OCI-LY1 (cell line): ENCODE data around the gene B4GALT5.

Experiments used
- EZH2 ChIP-seq: fragments of 200-600 bp; sonication (generic), shearing (Covaris generic); IDR thresholded peaks from 2 replicates; pipeline ENCODE4 v1.8.0; 2017; ENCODE audit warnings: borderline replicate concordance, mixed run types, mild to moderate bottlenecking, antibody characterized with exemption, low read length, moderate library complexity, mixed read lengths
- TF ChIP-seq, protein P1 (sequence below): fragments of 200-600 bp; sonication (generic), shearing (Covaris generic); IDR thresholded peaks from 2 replicates; pipeline ENCODE4 v1.5.1; 2017; ENCODE audit warnings: mild to moderate bottlenecking, antibody characterized with exemption, low read length, moderate library complexity, mixed read lengths

GRCh38 chr20:49633023-49633422, 80.7 kb downstream of the B4GALT5 start:
- TF ChIP-seq, protein P1, sequence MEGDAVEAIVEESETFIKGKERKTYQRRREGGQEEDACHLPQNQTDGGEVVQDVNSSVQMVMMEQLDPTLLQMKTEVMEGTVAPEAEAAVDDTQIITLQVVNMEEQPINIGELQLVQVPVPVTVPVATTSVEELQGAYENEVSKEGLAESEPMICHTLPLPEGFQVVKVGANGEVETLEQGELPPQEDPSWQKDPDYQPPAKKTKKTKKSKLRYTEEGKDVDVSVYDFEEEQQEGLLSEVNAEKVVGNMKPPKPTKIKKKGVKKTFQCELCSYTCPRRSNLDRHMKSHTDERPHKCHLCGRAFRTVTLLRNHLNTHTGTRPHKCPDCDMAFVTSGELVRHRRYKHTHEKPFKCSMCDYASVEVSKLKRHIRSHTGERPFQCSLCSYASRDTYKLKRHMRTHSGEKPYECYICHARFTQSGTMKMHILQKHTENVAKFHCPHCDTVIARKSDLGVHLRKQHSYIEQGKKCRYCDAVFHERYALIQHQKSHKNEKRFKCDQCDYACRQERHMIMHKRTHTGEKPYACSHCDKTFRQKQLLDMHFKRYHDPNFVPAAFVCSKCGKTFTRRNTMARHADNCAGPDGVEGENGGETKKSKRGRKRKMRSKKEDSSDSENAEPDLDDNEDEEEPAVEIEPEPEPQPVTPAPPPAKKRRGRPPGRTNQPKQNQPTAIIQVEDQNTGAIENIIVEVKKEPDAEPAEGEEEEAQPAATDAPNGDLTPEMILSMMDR, result no peak
- no peak for TF ChIP-seq EZH2
